ENCODE data around the gene C12orf57. TPM values are rescaled to one million over a fixed set of nuclear protein-coding genes. Genes with fewer than 3 reads are reported as not detected.

The C12orf57 gene
- total and polyA plus RNA-seq, 9 of the 15 experiments (the other 6 are each of a cell fraction or from before 2014, with no cell fraction given), result 26.7 to 191 (median 107) TPM

GRCh38 chr12:6965026-6965661 is 21.3 kb downstream of the C12orf57 start (continued):
- TF ChIP-seq ZNF318 (IDR thresholded peaks at IDR 0.05; ENCODE audit: borderline replicate concordance in 1 of 2, low read depth in 1 of 2) (no peak), ZNF584 (CRISPR knock-in tag; IDR thresholded peaks at IDR 0.05; ENCODE audit: low read depth) (no peak), NFATC3 (IDR thresholded peaks at IDR 0.05) (no peak), SMARCC2 (IDR thresholded peaks at IDR 0.05; ENCODE audit: low read depth) (no peak), RBM39 (optimal IDR thresholded peaks at IDR 0.05; ENCODE audit: low read depth, low read length) (no peak), ZSCAN32 (CRISPR knock-in tag; IDR thresholded peaks at IDR 0.05) (no peak), ZNF239 (CRISPR knock-in tag; IDR thresholded peaks at IDR 0.05) (peak; percentile 58; the same call in 1 of the 2 replicates), ZNF707 (CRISPR knock-in tag; conservative IDR thresholded peaks at IDR 0.05) (no peak), RHOXF2B (CRISPR knock-in tag; conservative IDR thresholded peaks at IDR 0.05) (no peak), HOXB6 (CRISPR knock-in tag; IDR thresholded peaks at IDR 0.05; ENCODE audit: borderline replicate concordance) (no peak), ZBTB1 (CRISPR knock-in tag; IDR thresholded peaks at IDR 0.05; ENCODE audit: borderline replicate concordance, low read depth) (no peak), CTCF (IDR thresholded peaks at IDR 0.05 in 2 of 3, conservative IDR thresholded peaks at IDR 0.05 in 1 of 3; ENCODE audit: insufficient read depth in 2 of 3, low read depth in 1 of 3, low read length in 3 of 3) (peak; percentile 83 to 86 (median 84)), NONO (IDR thresholded peaks at IDR 0.05; ENCODE audit: low read depth in 2 of 2, low read length in 1 of 2) (no peak)
- TF ChIP-seq, protein P1, sequence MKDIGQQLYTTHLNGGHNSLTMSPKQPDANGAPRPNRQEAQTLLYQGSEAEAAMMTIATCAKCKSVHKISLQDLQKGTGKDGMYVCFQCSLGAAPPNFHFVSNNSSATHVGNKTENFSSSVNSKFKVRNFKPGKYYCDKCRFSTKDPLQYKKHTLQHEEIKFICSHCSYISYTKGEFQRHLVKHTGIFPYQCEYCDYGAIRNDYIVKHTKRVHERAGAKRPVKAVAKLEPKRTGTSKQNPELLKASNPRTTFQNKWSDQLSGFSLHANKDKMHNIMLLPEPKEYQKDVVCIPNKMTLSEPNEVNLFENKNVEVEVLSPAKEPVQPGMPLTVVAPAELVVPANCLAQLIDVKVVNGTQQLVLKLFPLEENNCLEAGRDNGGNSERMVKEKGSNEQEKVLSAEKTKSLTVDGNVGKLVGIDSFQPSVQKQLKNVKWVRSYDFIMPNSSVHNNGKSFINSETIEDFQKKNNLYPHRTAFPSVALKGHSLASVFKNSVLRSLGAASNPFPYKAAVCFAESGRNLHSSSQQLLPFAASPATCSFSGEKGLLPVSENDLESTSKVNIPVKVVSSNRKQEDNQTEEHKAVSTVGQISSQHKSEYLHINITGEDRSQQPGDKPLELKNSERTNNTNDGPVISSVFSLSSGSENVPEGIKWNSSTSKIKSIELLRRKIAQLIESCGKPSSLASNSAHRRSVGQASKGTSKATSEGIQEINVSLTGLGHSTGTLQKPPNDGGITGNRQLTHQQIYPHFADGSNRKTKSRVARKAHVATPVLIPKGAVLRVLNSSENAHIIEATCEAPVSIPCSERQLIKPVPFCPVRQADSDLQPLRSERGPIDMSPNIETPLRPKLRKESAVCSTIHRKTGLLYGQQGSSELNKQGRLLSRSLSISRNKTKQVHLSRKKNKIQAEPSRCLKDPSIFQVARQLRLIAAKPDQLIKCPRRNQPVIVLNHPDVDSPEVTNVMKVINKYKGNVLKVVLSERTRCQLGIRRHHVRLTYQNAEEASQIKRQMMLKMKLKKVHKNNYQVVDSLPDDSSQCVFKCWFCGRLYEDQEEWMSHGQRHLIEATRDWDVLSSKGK (CRISPR knock-in tag; IDR thresholded peaks at IDR 0.05), result no peak
